ENCODE data around the gene EME1.

EME1 gene

DNA sequence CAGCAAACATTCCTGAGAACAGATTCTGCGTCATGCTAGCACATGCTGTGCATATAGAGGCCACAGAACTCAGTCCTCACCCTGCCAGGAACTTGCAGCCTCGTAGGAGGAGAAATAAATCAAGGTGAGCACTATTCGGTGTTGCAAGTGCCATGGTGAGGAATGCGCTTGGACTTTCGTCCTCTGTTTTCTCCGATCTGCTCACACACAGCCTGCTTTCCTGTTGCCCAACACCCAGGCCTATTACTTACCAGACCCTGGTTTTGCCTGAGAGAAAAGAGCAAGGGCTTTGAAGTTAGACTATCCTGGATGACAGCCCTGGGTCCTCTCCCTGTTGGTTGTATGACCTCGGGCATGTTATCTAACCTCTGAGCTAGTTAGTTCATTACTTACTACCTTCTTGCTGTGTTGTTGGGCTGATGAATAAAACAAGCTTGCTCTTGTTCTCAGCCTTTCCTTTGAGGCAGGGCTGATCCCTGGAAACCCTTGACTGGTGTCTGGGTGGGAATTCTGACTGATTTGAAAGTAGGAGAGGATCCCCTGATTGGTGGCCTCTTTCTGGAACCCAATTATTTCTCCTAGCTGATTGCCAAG is 55.9 kb downstream of the EME1 start:
- no peak for DNase-seq
- Histone ChIP-seq H3K27ac (ENCODE audit: low read length) (no peak overlapping the region), H3K36me3 (replicated peaks; ENCODE audit: insufficient read depth, low read length) (no peaks in the 10 kb centered on the region)

DNA sequence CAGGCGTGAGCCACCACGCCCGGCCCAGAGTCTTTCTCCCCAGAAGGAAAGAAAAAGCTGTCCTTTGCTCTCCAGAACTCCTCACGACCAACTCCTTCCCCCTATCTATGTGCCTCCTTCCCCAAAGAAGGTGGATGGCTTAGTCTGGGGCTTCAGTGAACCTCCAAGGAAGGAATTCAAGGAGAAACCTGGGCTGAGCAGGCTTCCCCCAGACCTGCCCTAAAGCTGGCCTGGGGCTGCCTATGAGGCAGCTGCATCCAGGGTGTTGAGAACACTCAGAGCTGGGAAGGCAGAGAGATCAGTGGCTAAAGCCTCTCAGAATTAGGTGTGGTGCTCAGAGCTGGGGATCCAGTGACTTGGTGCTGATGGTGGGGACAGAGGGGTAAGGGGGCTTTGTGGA is 56.8 kb downstream of the EME1 start:
- Histone ChIP-seq H3K4me1 (ENCODE audit: low read length) (peaks cover 14% of the 10 kb centered on the region), H3K9me2 (replicated peaks; ENCODE audit: insufficient read depth, low read length) (no peaks in the 10 kb centered on the region)
- DNase-seq = no peak

More for the DNA sequence above, 55.9 kb downstream of the EME1 start:
- H4K20me1 ChIP-seq (ENCODE audit: insufficient read depth, low read length) = no peaks in the 10 kb centered on the region
- no peak overlapping the region for H3K4me3 ChIP-seq (ENCODE audit: low read length)
- H3K27me3 ChIP-seq (replicated peaks; ENCODE audit: insufficient read depth, low read length) = no peaks in the 10 kb centered on the region
- TF ChIP-seq, protein P1, sequence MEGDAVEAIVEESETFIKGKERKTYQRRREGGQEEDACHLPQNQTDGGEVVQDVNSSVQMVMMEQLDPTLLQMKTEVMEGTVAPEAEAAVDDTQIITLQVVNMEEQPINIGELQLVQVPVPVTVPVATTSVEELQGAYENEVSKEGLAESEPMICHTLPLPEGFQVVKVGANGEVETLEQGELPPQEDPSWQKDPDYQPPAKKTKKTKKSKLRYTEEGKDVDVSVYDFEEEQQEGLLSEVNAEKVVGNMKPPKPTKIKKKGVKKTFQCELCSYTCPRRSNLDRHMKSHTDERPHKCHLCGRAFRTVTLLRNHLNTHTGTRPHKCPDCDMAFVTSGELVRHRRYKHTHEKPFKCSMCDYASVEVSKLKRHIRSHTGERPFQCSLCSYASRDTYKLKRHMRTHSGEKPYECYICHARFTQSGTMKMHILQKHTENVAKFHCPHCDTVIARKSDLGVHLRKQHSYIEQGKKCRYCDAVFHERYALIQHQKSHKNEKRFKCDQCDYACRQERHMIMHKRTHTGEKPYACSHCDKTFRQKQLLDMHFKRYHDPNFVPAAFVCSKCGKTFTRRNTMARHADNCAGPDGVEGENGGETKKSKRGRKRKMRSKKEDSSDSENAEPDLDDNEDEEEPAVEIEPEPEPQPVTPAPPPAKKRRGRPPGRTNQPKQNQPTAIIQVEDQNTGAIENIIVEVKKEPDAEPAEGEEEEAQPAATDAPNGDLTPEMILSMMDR (IDR thresholded peaks at IDR 0.05; ENCODE audit: low read length) = no peak
- TF ChIP-seq EZH2 (optimal IDR thresholded peaks at IDR 0.05; ENCODE audit: low read depth, low read length) = no peak
- TF ChIP-seq EZH2phosphoT487 (IDR thresholded peaks at IDR 0.05; ENCODE audit: low read length) = no peak
- H3K4me1 ChIP-seq (ENCODE audit: low read length) = peaks cover 14% of the 10 kb centered on the region
- peaks cover 13% of the 10 kb centered on the region for H3F3A ChIP-seq (ENCODE audit: insufficient read depth, low read length)
- 0 out of 2 replicates have a peak, but pooled peaks cover 10% of the 10 kb centered on the region for H3K79me2 ChIP-seq (ENCODE audit: low read length)
- H3K4me2 ChIP-seq (ENCODE audit: low read depth, low read length) = no peak overlapping the region
- no peaks in the 10 kb centered on the region for H3K9me2 ChIP-seq (replicated peaks; ENCODE audit: insufficient read depth, low read length)
- H3K9ac ChIP-seq (ENCODE audit: low read length) = no peak overlapping the region
- H3K9me3 ChIP-seq (replicated peaks; ENCODE audit: insufficient read depth, low read length) = no peaks in the 10 kb centered on the region
- H2AFZ ChIP-seq (ENCODE audit: low read length) = no peak overlapping the region

More for the DNA sequence above, 56.8 kb downstream of the EME1 start:
- Histone ChIP-seq H3F3A (ENCODE audit: insufficient read depth, low read length) (peaks cover 13% of the 10 kb centered on the region), H3K4me2 (ENCODE audit: low read depth, low read length) (no peak overlapping the region), H3K36me3 (replicated peaks; ENCODE audit: insufficient read depth, low read length) (no peaks in the 10 kb centered on the region), H3K79me2 (ENCODE audit: low read length) (0 out of 2 replicates have a peak, but pooled peaks cover 10% of the 10 kb centered on the region), H3K9me3 (replicated peaks; ENCODE audit: insufficient read depth, low read length) (no peaks in the 10 kb centered on the region), H3K27me3 (replicated peaks; ENCODE audit: insufficient read depth, low read length) (no peaks in the 10 kb centered on the region), H3K4me3 (ENCODE audit: low read length) (no peak overlapping the region), H3K9ac (ENCODE audit: low read length) (no peak overlapping the region), H4K20me1 (ENCODE audit: insufficient read depth, low read length) (no peaks in the 10 kb centered on the region), H2AFZ (ENCODE audit: low read length) (no peak overlapping the region), H3K27ac (ENCODE audit: low read length) (no peak overlapping the region)
- TF ChIP-seq EZH2 (optimal IDR thresholded peaks at IDR 0.05; ENCODE audit: low read depth, low read length) = no peak
- TF ChIP-seq, protein P1 (IDR thresholded peaks at IDR 0.05; ENCODE audit: low read length) = no peak
- TF ChIP-seq EZH2phosphoT487 (IDR thresholded peaks at IDR 0.05; ENCODE audit: low read length) = no peak
